Stimulated activated CD8-positive, alpha-beta memory T cell treated with anti-CD3 and anti-CD28 coated beads, Interleukin-4, amount 100 ng/mL, for 4 hours (primary cell): ENCODE measurements around the gene F2RL3.
"Not testable (repeated sequence)": the region's sequence is repeated elsewhere in the genome, so short reads cannot be mapped to it uniquely, and the experiment has no call there.

Experiments
- DNase-seq, 2 donors: peaks; one replicate each; pipeline ENCODE4 v3.0.0-alpha.2; 2020; ENCODE audit warnings: low read depth in 2 of 2, low spot score in 1 of 2

F2RL3 gene

GRCh38 chr19:16874250-16874977 is 14.4 kb upstream of the F2RL3 start:
- no peak for DNase-seq

GRCh38 chr19:16874978-16875299 is 13.9 kb upstream of the F2RL3 start:
- not testable (repeated sequence) for DNase-seq

GRCh38 chr19:16875584-16876555 is 12.9 kb upstream of the F2RL3 start:
- no peak for DNase-seq

GRCh38 chr19:16876904-16877361 is 11.9 kb upstream of the F2RL3 start:
- DNase-seq = no peak

- DNase-seq = no peak
Measured at GRCh38 chr19:16877581-16877980, 11.2 kb upstream of the F2RL3 start.

- no peak for DNase-seq
Measured at GRCh38 chr19:16878181-16878965, 10.4 kb upstream of the F2RL3 start.

- DNase-seq = no peak
Measured at GRCh38 chr19:16880884-16881554, 7.8 kb upstream of the F2RL3 start.

- no peak for DNase-seq
Measured at GRCh38 chr19:16882146-16882545, 6.7 kb upstream of the F2RL3 start.

GRCh38 chr19:16883522-16883921 is 5.3 kb upstream of the F2RL3 start:
- no peak for DNase-seq

GRCh38 chr19:16885166-16885565 is 3.6 kb upstream of the F2RL3 start:
- DNase-seq = no peak

GRCh38 chr19:16886305-16886880 is 2.4 kb upstream of the F2RL3 start:
- DNase-seq = no peak

- DNase-seq = no peak
Measured at GRCh38 chr19:16887353-16888265, 1.2 kb upstream of the F2RL3 start.

GRCh38 chr19:16889366-16889882 is 625 bp downstream of the F2RL3 start:
- DNase-seq = no peak

GRCh38 chr19:16889883-16890460 is 1.2 kb downstream of the F2RL3 start:
- DNase-seq = no peak

- DNase-seq = no peak
Measured at GRCh38 chr19:16890461-16891184, 1.8 kb downstream of the F2RL3 start.

- DNase-seq = no peak
Measured at GRCh38 chr19:16891696-16892382, 3.0 kb downstream of the F2RL3 start.

- no peak for DNase-seq
Measured at GRCh38 chr19:16892436-16892835, 3.6 kb downstream of the F2RL3 start.
